ENCODE data around the gene ZNF652.
"Not testable (repeated sequence)": the region's sequence is repeated elsewhere in the genome, so short reads cannot be mapped to it uniquely, and the experiment has no call there.

Gene ZNF652

DNA sequence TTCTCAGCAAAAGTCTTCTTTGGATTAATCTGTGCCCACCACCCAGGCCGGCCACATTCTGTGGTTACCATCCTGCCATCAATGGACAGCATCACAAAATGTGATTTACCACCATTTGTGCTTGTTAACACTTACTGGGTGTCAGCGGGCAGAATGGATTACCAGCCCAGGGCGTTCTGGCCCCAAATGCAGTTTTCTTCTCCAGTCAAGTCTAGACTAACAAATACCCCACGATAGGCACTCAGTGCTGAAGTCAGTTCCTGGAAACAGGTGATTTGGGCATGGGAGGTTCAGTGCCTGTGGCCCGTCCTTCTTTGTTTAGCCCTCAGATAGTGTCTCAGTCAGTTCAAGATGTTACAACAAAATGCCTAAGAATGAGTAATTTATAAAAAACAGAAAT is 92.7 kb downstream of the ZNF652 start:
- TF ChIP-seq, protein P1, sequence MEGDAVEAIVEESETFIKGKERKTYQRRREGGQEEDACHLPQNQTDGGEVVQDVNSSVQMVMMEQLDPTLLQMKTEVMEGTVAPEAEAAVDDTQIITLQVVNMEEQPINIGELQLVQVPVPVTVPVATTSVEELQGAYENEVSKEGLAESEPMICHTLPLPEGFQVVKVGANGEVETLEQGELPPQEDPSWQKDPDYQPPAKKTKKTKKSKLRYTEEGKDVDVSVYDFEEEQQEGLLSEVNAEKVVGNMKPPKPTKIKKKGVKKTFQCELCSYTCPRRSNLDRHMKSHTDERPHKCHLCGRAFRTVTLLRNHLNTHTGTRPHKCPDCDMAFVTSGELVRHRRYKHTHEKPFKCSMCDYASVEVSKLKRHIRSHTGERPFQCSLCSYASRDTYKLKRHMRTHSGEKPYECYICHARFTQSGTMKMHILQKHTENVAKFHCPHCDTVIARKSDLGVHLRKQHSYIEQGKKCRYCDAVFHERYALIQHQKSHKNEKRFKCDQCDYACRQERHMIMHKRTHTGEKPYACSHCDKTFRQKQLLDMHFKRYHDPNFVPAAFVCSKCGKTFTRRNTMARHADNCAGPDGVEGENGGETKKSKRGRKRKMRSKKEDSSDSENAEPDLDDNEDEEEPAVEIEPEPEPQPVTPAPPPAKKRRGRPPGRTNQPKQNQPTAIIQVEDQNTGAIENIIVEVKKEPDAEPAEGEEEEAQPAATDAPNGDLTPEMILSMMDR (IDR thresholded peaks at IDR 0.05; ENCODE audit: low read depth, low read length, missing control alignments) = no peak
- no peak for DNase-seq (ENCODE audit: low read depth)
- H3K4me3 ChIP-seq (ENCODE audit: low read depth, low read length) = no peak overlapping the region

DNA sequence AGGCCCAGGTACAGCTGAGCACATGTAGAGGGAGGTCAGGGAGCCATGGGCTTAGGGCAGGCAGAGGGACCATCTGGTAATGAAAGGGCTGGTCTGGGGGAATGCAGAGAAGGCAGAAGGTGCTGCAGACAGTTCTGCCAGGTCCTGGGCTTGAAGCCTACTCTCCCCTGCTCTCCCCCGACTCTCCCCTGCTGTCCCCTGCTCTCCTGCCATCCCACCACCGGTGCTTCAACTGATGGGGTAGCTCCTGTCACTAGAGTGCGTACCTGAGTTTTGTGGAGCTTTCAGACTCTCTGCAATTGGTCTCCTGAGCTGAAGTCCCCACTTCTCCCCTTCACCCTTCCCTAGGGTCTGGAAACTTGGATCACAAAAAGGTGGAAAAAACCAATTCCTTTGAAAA is 94.1 kb downstream of the ZNF652 start:
- no peak for DNase-seq (ENCODE audit: low read depth)
- TF ChIP-seq, protein P1 (IDR thresholded peaks at IDR 0.05; ENCODE audit: low read depth, low read length, missing control alignments) = no peak
- H3K4me3 ChIP-seq (ENCODE audit: low read depth, low read length) = no peak overlapping the region

DNA sequence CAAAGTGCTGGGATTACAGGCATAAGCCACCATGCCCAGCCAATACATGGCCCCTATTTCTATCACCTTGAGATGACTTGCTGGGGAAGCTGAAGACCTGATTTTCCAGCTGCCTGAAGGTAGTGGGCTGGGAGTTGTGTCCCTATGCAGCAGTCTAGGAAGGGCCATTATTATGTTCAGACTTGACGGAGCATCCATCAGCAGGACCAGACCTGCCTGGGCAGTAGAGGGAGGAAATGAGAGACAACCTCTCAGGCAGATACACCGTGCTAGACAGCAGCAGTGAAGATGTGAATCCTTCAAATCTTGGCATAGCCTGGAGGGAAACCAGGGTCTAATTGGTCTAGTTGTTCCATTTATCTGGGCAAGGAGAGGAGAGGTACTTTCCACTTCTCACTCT is 95.8 kb downstream of the ZNF652 start:
- no peak overlapping the region for H3K4me3 ChIP-seq (ENCODE audit: low read depth, low read length)

DNA sequence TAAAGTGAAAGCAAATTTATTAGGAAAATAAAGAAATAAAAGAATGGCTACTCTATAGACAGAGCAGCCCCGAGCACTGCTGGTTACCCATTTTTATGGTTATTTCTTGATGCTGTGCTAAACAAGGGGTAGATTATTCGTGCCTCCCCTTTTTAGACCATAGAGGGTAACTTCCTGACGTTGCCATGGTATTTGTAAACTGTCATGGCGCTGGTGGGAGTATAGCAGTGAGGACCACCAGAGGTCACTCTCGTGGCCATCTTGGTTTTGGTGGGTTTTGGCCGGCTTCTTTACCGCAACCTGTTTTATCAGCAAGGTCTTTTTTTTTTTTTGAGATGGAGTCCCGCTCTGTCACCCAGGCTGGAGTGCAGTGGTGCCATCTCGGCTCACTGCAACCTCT is 100.5 kb downstream of the ZNF652 start:
- not testable (repeated sequence) for DNase-seq (ENCODE audit: low read depth)

More for the DNA sequence above, 95.8 kb downstream of the ZNF652 start:
- TF ChIP-seq, protein P1 (IDR thresholded peaks at IDR 0.05; ENCODE audit: low read depth, low read length, missing control alignments) = no peak
- DNase-seq (ENCODE audit: low read depth) = no peak

DNA sequence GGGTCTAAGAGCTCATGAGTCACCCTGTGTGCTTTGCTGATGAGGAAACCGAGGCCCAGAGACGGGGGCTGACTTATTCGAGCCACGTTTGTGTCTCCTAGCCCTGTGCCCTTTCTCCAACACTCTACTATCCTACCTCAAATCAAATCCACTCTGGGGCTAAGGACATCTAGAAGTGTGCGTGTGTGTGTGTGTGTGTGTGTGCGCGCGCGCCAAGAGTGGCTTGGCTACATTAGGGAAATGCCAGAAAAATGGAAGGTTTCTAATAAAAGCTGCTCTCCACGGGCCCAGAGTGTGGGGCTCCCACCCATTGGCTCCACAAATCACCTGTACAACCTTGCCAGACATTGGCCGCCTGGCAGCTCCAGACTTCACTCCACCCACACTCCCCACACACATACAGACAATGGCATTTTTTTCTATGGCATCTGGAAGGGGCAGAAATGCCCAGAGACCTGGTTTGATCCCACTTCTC is 101.2 kb downstream of the ZNF652 start:
- TF ChIP-seq, protein P1 (IDR thresholded peaks at IDR 0.05; ENCODE audit: low read depth, low read length, missing control alignments) = no peak
- peak overlapping the region; percentile 39 for H3K4me3 ChIP-seq (ENCODE audit: low read depth, low read length)
- no peak for DNase-seq (ENCODE audit: low read depth)

More for the DNA sequence above, 100.5 kb downstream of the ZNF652 start:
- H3K4me3 ChIP-seq (ENCODE audit: low read depth, low read length) = not testable (repeated sequence)

GRCh38 chr17:49260011-49260816 is 101.8 kb downstream of the ZNF652 start:
- peak; percentile 10 for DNase-seq (ENCODE audit: low read depth)
- peak overlapping the region; percentile 39 for H3K4me3 ChIP-seq (ENCODE audit: low read depth, low read length)
- TF ChIP-seq, protein P1 (IDR thresholded peaks at IDR 0.05; ENCODE audit: low read depth, low read length, missing control alignments) = no peak

- TF ChIP-seq, protein P1 (IDR thresholded peaks at IDR 0.05; ENCODE audit: low read depth, low read length, missing control alignments) = no peak
- peak overlapping the region; percentile 39 for H3K4me3 ChIP-seq (ENCODE audit: low read depth, low read length)
- DNase-seq (ENCODE audit: low read depth) = no peak
These were observed 102.4 kb downstream of the ZNF652 start for GRCh38 chr17:49259663-49260010.

Measured in GM12864 (cell line).